ENCODE results near the gene SPEN.

The SPEN gene

GRCh38 chr1:15931884-15932283, 84.4 kb downstream of the SPEN start:
- no peak overlapping the region for H2AFZ ChIP-seq (ENCODE audit: insufficient read depth, low read length, poor library complexity)
- H2BK12ac ChIP-seq (ENCODE audit: low read length): no peak overlapping the region
- H3K4me1 ChIP-seq (ENCODE audit: control insufficient read depth in 1 of 2, insufficient read depth in 2 of 2, low read length in 2 of 2): peaks cover 2 to 3% of the 10 kb centered on the region in 2 experiments
- peaks cover 56 to 73% of the 10 kb centered on the region in 2 experiments for H3K36me3 ChIP-seq (ENCODE audit: control insufficient read depth in 1 of 2, insufficient read depth in 2 of 2, low read length in 2 of 2)
- WGBS (ENCODE audit: extremely low coverage, insufficient coverage, insufficient read length): no CpG with 5 or more reads among the region's 19 CpGs
- H4K8ac ChIP-seq (ENCODE audit: low read depth, low read length): no peak overlapping the region
- no peak overlapping the region for H2BK120ac ChIP-seq (ENCODE audit: insufficient read depth, low read length, poor library complexity)
- no peak overlapping the region for H4K12ac ChIP-seq (ENCODE audit: low read depth, low read length)
- H4K91ac ChIP-seq (ENCODE audit: low read depth, low read length): no peak overlapping the region
- no peak overlapping the region for H3K27ac ChIP-seq (ENCODE audit: low read depth, low read length)
- DNase-seq: no peak
- H3K9ac ChIP-seq (ENCODE audit: low read length): no peak overlapping the region
- no peak overlapping the region for H3K14ac ChIP-seq (ENCODE audit: low read length)
- peaks cover 2% of the 10 kb centered on the region for H3K9me3 ChIP-seq (ENCODE audit: insufficient read depth, low read depth, low read length)
- no peaks in the 10 kb centered on the region for H3K27me3 ChIP-seq (ENCODE audit: insufficient read depth, low read length)
- no peaks in the 10 kb centered on the region for H3K79me2 ChIP-seq (ENCODE audit: control insufficient read depth, insufficient read depth, low read length, poor library complexity)
- no peak overlapping the region for H2BK5ac ChIP-seq (ENCODE audit: low read depth, low read length, poor library complexity)
- H3K23ac ChIP-seq (ENCODE audit: low read length): no peak overlapping the region
- no peak overlapping the region for H3K4ac ChIP-seq (ENCODE audit: low read depth, low read length)
- H2AK5ac ChIP-seq (ENCODE audit: low read length): no peak overlapping the region
- H3K4me3 ChIP-seq (ENCODE audit: low read depth, low read length): no peak overlapping the region
- no peaks in the 10 kb centered on the region for H3K79me1 ChIP-seq (ENCODE audit: low read length)
- H3K4me2 ChIP-seq (ENCODE audit: low read length): no peak overlapping the region
- H3K18ac ChIP-seq (ENCODE audit: low read length): no peak overlapping the region

DNA sequence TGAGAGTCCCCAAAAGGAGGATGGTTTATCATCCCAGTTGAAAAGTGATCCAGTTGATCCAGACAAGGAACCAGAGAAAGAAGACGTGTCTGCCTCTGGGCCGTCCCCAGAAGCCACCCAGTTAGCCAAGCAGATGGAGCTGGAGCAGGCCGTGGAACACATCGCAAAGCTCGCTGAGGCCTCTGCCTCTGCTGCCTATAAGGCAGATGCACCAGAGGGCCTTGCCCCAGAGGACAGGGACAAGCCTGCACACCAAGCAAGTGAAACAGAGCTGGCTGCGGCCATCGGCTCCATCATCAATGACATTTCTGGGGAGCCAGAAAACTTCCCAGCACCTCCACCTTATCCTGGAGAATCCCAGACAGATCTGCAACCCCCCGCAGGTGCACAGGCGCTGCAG, 85.1 kb downstream of the SPEN start:
- Histone ChIP-seq H3K79me2 (ENCODE audit: control insufficient read depth, insufficient read depth, low read length, poor library complexity) (no peaks in the 10 kb centered on the region), H3K9ac (ENCODE audit: low read length) (no peak overlapping the region), H3K79me1 (ENCODE audit: low read length) (peaks cover 3% of the 10 kb centered on the region), H2BK12ac (ENCODE audit: low read length) (no peak overlapping the region), H3K23ac (ENCODE audit: low read length) (no peak overlapping the region), H2BK5ac (ENCODE audit: low read depth, low read length, poor library complexity) (no peak overlapping the region), H3K36me3 (ENCODE audit: control insufficient read depth in 1 of 2, insufficient read depth in 2 of 2, low read length in 2 of 2) (peaks cover 58 to 79% of the 10 kb centered on the region in 2 experiments), H3K18ac (ENCODE audit: low read length) (no peak overlapping the region), H2AFZ (ENCODE audit: insufficient read depth, low read length, poor library complexity) (no peak overlapping the region), H2AK5ac (ENCODE audit: low read length) (no peak overlapping the region), H3K4me1 (ENCODE audit: control insufficient read depth in 1 of 2, insufficient read depth in 2 of 2, low read length in 2 of 2) (peaks cover 9 to 11% of the 10 kb centered on the region in 2 experiments), H2BK120ac (ENCODE audit: insufficient read depth, low read length, poor library complexity) (no peak overlapping the region), H3K14ac (ENCODE audit: low read length) (no peak overlapping the region), H3K4me2 (ENCODE audit: low read length) (no peak overlapping the region), H3K9me3 (ENCODE audit: insufficient read depth, low read depth, low read length) (peaks cover 2% of the 10 kb centered on the region), H3K4me3 (ENCODE audit: low read depth, low read length) (no peak overlapping the region), H3K27me3 (ENCODE audit: insufficient read depth, low read length) (no peaks in the 10 kb centered on the region), H4K91ac (ENCODE audit: low read depth, low read length) (no peak overlapping the region), H3K4ac (ENCODE audit: low read depth, low read length) (no peak overlapping the region), H3K27ac (ENCODE audit: low read depth, low read length) (no peak overlapping the region), H4K8ac (ENCODE audit: low read depth, low read length) (no peak overlapping the region), H4K12ac (ENCODE audit: low read depth, low read length) (no peak overlapping the region)
- no peak for DNase-seq
- no CpG with 5 or more reads among the region's 9 CpGs for WGBS (ENCODE audit: extremely low coverage, insufficient coverage, insufficient read length)

GRCh38 chr1:15933684-15934083, 86.2 kb downstream of the SPEN start:
- Histone ChIP-seq H3K79me1 (ENCODE audit: low read length) (peaks cover 6% of the 10 kb centered on the region), H4K91ac (ENCODE audit: low read depth, low read length) (no peak overlapping the region), H3K9ac (ENCODE audit: low read length) (no peak overlapping the region), H4K12ac (ENCODE audit: low read depth, low read length) (no peak overlapping the region), H3K27ac (ENCODE audit: low read depth, low read length) (no peak overlapping the region), H3K4ac (ENCODE audit: low read depth, low read length) (no peak overlapping the region), H2AFZ (ENCODE audit: insufficient read depth, low read length, poor library complexity) (no peak overlapping the region), H3K23ac (ENCODE audit: low read length) (no peak overlapping the region), H2BK120ac (ENCODE audit: insufficient read depth, low read length, poor library complexity) (no peak overlapping the region), H3K14ac (ENCODE audit: low read length) (no peak overlapping the region), H3K9me3 (ENCODE audit: insufficient read depth, low read depth, low read length) (peaks cover 2% of the 10 kb centered on the region), H2BK12ac (ENCODE audit: low read length) (no peak overlapping the region), H3K27me3 (ENCODE audit: insufficient read depth, low read length) (no peaks in the 10 kb centered on the region), H4K8ac (ENCODE audit: low read depth, low read length) (no peak overlapping the region), H3K4me3 (ENCODE audit: low read depth, low read length) (no peak overlapping the region), H3K4me1 (ENCODE audit: control insufficient read depth in 1 of 2, insufficient read depth in 2 of 2, low read length in 2 of 2) (peaks cover 15 to 16% of the 10 kb centered on the region in 2 experiments), H2AK5ac (ENCODE audit: low read length) (no peak overlapping the region), H3K4me2 (ENCODE audit: low read length) (no peak overlapping the region), H3K18ac (ENCODE audit: low read length) (no peak overlapping the region), H3K79me2 (ENCODE audit: control insufficient read depth, insufficient read depth, low read length, poor library complexity) (no peaks in the 10 kb centered on the region), H2BK5ac (ENCODE audit: low read depth, low read length, poor library complexity) (no peak overlapping the region), H3K36me3 (ENCODE audit: control insufficient read depth in 1 of 2, insufficient read depth in 2 of 2, low read length in 2 of 2) (peaks cover 62 to 78% of the 10 kb centered on the region in 2 experiments)
- no peak for DNase-seq
- no CpG with 5 or more reads among the region's 5 CpGs for WGBS (ENCODE audit: extremely low coverage, insufficient coverage, insufficient read length)

DNA sequence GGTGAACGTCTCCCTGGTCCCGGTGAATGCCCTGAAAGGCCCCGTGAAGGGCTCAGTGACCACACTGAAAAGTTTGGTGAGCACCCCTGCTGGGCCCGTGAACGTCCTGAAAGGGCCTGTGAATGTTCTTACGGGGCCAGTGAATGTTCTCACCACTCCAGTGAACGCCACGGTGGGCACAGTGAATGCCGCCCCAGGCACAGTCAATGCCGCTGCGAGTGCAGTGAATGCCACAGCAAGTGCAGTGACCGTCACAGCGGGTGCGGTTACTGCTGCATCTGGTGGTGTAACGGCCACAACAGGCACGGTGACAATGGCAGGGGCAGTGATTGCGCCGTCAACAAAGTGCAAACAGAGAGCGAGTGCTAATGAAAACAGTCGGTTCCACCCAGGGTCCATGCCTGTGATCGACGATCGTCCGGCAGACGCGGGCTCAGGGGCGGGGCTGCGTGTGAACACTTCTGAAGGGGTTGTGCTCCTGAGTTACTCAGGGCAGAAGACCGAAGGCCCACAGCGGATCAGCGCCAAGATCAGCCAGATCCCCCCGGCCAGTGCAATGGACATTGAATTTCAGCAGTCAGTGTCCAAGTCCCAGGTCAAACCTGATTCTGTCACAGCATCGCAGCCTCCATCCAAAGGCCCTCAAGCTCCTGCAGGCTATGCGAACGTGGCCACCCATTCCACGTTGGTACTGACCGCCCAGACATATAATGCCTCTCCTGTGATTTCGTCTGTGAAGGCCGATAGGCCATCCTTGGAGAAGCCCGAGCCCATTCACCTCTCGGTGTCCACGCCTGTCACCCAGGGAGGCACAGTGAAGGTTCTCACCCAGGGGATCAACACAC, 86.9 kb downstream of the SPEN start:
- Histone ChIP-seq H2BK12ac (ENCODE audit: low read length) (no peak overlapping the region), H3K79me2 (ENCODE audit: control insufficient read depth, insufficient read depth, low read length, poor library complexity) (no peaks in the 10 kb centered on the region), H4K91ac (ENCODE audit: low read depth, low read length) (no peak overlapping the region), H3K27me3 (ENCODE audit: insufficient read depth, low read length) (no peaks in the 10 kb centered on the region), H2BK120ac (ENCODE audit: insufficient read depth, low read length, poor library complexity) (no peak overlapping the region), H2AFZ (ENCODE audit: insufficient read depth, low read length, poor library complexity) (no peak overlapping the region), H4K8ac (ENCODE audit: low read depth, low read length) (no peak overlapping the region), H3K4me1 (ENCODE audit: control insufficient read depth in 1 of 2, insufficient read depth in 2 of 2, low read length in 2 of 2) (peaks cover 21 to 23% of the 10 kb centered on the region in 2 experiments), H3K9me3 (ENCODE audit: insufficient read depth, low read depth, low read length) (peaks cover 2% of the 10 kb centered on the region), H3K9ac (ENCODE audit: low read length) (no peak overlapping the region), H3K23ac (ENCODE audit: low read length) (no peak overlapping the region), H4K12ac (ENCODE audit: low read depth, low read length) (no peak overlapping the region), H3K27ac (ENCODE audit: low read depth, low read length) (no peak overlapping the region), H3K14ac (ENCODE audit: low read length) (no peak overlapping the region), H3K4me2 (ENCODE audit: low read length) (no peak overlapping the region), H2AK5ac (ENCODE audit: low read length) (no peak overlapping the region), H3K79me1 (ENCODE audit: low read length) (peaks cover 7% of the 10 kb centered on the region), H2BK5ac (ENCODE audit: low read depth, low read length, poor library complexity) (no peak overlapping the region), H3K4ac (ENCODE audit: low read depth, low read length) (no peak overlapping the region), H3K36me3 (ENCODE audit: control insufficient read depth in 1 of 2, insufficient read depth in 2 of 2, low read length in 2 of 2) (peaks cover 65 to 74% of the 10 kb centered on the region in 2 experiments), H3K4me3 (ENCODE audit: low read depth, low read length) (no peak overlapping the region), H3K18ac (ENCODE audit: low read length) (no peak overlapping the region)
- DNase-seq: no peak
- no CpG with 5 or more reads among the region's 42 CpGs for WGBS (ENCODE audit: extremely low coverage, insufficient coverage, insufficient read length)
